Astrocyte of the cerebellum (primary cell): Measurements from ENCODE around the gene SURF1.
"Not testable (repeated sequence)": the region's sequence is repeated elsewhere in the genome, so short reads cannot be mapped to it uniquely, and the experiment has no call there.

Experiments used
- DNase-seq: peaks from one replicate; pipeline ENCODE4 v3.0.0-alpha.2; 2011; ENCODE audit warnings: low read depth
- H3K4me3 ChIP-seq: 2 replicates; pipeline ENCODE4 v1.5.1; 2011; ENCODE audit warnings: mild to moderate bottlenecking, low read depth, low read length, moderate library complexity
- CTCF ChIP-seq: IDR thresholded peaks from 2 replicates; pipeline ENCODE4 v1.5.1; 2012; ENCODE audit warnings: low read length, low read depth, moderate library complexity, mild to moderate bottlenecking; ENCODE audit errors: missing control alignments
- in situ Hi-C: cut with HindIII; loops from 2 replicates; pipeline ENCODE4 v1.10.0; 2017; ENCODE audit warnings: low sequenced_read_pairs

SURF1 gene

DNA sequence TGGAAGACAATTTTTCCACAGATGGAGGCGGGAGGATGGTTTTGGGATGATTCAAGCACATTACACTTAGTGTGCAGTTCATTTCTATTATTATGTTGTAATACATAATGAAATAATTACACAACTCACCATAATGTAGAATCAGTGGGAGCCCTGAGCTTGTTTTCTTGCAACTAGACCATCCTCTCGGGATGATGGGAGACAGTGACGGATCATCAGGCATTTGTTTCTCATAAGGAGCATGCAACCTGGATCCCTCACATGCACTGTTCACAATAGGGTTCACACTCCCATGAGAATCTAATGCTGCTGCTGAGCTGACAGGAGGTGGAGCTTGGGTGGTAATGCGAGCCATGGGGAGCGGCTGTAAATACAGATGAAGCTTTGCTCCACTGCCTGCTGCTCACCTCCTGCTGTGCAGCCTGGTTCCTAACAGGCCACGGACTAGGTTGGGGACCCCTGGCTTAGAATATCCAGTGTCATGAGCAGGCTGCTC, 21.5 kb upstream of the SURF1 start:
- H3K4me3 ChIP-seq = no peak overlapping the region
- in situ Hi-C loops = loop anchor here (5.0 kb wide), 1 partner anchor 90 kb away; no protein-coding TSS in a partner anchor
- TF ChIP-seq CTCF = no peak
- DNase-seq = no peak

- not testable (repeated sequence) for DNase-seq, H3K4me3 ChIP-seq
- in situ Hi-C loops = loop anchor here (5.0 kb wide), 1 partner anchor 90 kb away; no protein-coding TSS in a partner anchor
These were observed 21.0 kb upstream of the SURF1 start for GRCh38 chr9:133377280-133377679.

GRCh38 chr9:133375724-133376654, 19.7 kb upstream of the SURF1 start, which contains the start of the genes STKLD1 and SURF4:
Gene STKLD1 (plus strand): TSS chr9:133376366. CDS start chr9:133376474, 108 bp downstream.
Gene SURF4 (minus strand): TSS chr9:133376060. CDS start chr9:133375969, 91 bp downstream.
- in situ Hi-C loops = loop anchor here (5.0 kb wide), 1 partner anchor 91 kb away; no protein-coding TSS in a partner anchor
- TF ChIP-seq CTCF = no peak
- peak within 1 kb of the TSS; percentile 79 for H3K4me3 ChIP-seq
- DNase-seq = peak; percentile 88

GRCh38 chr9:133375116-133375723, 18.9 kb upstream of the SURF1 start:
- peak; percentile 13 for TF ChIP-seq CTCF
- peak overlapping the region; percentile 79 for H3K4me3 ChIP-seq
- no peak for DNase-seq
- in situ Hi-C loops = loop anchor here (5.0 kb wide), 1 partner anchor 92 kb away; no protein-coding TSS in a partner anchor

GRCh38 chr9:133374612-133375115, 18.4 kb upstream of the SURF1 start:
- in situ Hi-C loops = loop anchor here (5.0 kb wide), 2 partner anchors 43 to 93 kb away; partner anchors contain the start of gene REXO4
- no peak for TF ChIP-seq CTCF
- peak overlapping the region; percentile 79 for H3K4me3 ChIP-seq
- peak; percentile 23 for DNase-seq

DNA sequence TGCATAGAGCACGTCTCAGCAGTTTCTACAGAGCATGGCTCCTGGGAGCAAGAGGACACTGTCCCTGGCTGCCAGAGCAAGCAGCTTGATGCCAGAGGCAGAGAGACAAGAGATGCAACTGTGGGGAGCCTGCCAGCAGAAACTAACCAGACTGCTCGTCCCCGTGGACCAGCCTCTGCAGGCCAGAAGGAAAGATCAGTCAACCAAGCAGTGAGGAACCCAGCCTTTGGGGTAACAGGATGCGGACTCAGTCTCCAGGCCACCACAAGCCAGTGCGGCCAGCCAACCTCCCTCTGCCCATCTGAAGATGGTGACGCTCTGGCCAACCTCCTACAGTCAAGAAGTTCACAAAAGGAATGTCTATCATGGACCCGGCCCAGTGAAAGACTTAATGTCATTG, 15.9 kb upstream of the SURF1 start:
- in situ Hi-C loops = loop anchor here (5.0 kb wide), 1 partner anchor 45 kb away; the partner anchor contains the start of gene REXO4
- no peak for DNase-seq
- H3K4me3 ChIP-seq = no peak overlapping the region
- no peak for TF ChIP-seq CTCF
